ENCODE results near the gene PPIP5K1.

Gene PPIP5K1

GRCh38 chr15:43528542-43529007, 61.4 kb downstream of the PPIP5K1 start:
- DNase-seq (ENCODE audit: low read depth), result no peak
- no peak overlapping the region for H3K4me3 ChIP-seq (ENCODE audit: low read length)
- TF ChIP-seq CTCF (IDR thresholded peaks at IDR 0.05; ENCODE audit: insufficient read depth, low read depth, low read length, missing control alignments), result no peak

- DNase-seq (ENCODE audit: low read depth), result no peak
- TF ChIP-seq CTCF (IDR thresholded peaks at IDR 0.05; ENCODE audit: insufficient read depth, low read depth, low read length, missing control alignments), result no peak
- H3K4me3 ChIP-seq (ENCODE audit: low read length), result no peak overlapping the region
These were observed 62.0 kb downstream of the PPIP5K1 start for GRCh38 chr15:43527802-43528541.

- no peak for TF ChIP-seq CTCF (IDR thresholded peaks at IDR 0.05; ENCODE audit: insufficient read depth, low read depth, low read length, missing control alignments)
- no peak overlapping the region for H3K4me3 ChIP-seq (ENCODE audit: low read length)
- DNase-seq (ENCODE audit: low read depth), result no peak
These were observed 62.8 kb downstream of the PPIP5K1 start for GRCh38 chr15:43527016-43527801.

GRCh38 chr15:43526261-43526930, 63.6 kb downstream of the PPIP5K1 start:
- no peak for DNase-seq (ENCODE audit: low read depth)
- H3K4me3 ChIP-seq (ENCODE audit: low read length), result no peak overlapping the region
- TF ChIP-seq CTCF (IDR thresholded peaks at IDR 0.05; ENCODE audit: insufficient read depth, low read depth, low read length, missing control alignments), result no peak

- no peak overlapping the region for H3K4me3 ChIP-seq (ENCODE audit: low read length)
- no peak for TF ChIP-seq CTCF (IDR thresholded peaks at IDR 0.05; ENCODE audit: insufficient read depth, low read depth, low read length, missing control alignments)
These were observed 64.9 kb downstream of the PPIP5K1 start for GRCh38 chr15:43525131-43525530.

GRCh38 chr15:43524254-43524845, 65.7 kb downstream of the PPIP5K1 start:
- H3K4me3 ChIP-seq (ENCODE audit: low read length), result no peak overlapping the region
- TF ChIP-seq CTCF (IDR thresholded peaks at IDR 0.05; ENCODE audit: insufficient read depth, low read depth, low read length, missing control alignments), result no peak
- DNase-seq (ENCODE audit: low read depth), result no peak

More at GRCh38 chr15:43525131-43525530, 64.9 kb downstream of the PPIP5K1 start:
- peak; percentile 39 for DNase-seq (ENCODE audit: low read depth)
